Right lung (tissue), 5 donors: ENCODE data around the gene B4GALT6. TPM values are rescaled to one million over a fixed set of nuclear protein-coding genes. Genes with fewer than 3 reads are reported as not detected.

ENCODE experiments used
- DNase-seq, 2 donors: peaks; one replicate each; pipeline ENCODE4 v3.0.0-alpha.2; 2013
- polyA plus RNA-seq, 5 donors: library from polyadenylated mRNA; unstranded; fragments of 120-200 nt; gene quantifications; one replicate each; pipeline versions ENCODE4 v1.2.1 to v1.2.3, GENCODE V29; 2013; ENCODE audit warnings: inconsistent platforms in 1 of 5, low replicate concordance in 1 of 5; ENCODE audit not compliant: insufficient read length in 5 of 5, insufficient read depth in 1 of 5

The B4GALT6 gene
- polyA plus RNA-seq, 5 donors: 14.7 to 21.3 (median 15.7) TPM

GRCh38 chr18:31595121-31595771, 89.1 kb downstream of the B4GALT6 start:
- DNase-seq: no peak

- no peak for DNase-seq
Observed at GRCh38 chr18:31592506-31593157, 91.7 kb downstream of the B4GALT6 start.

GRCh38 chr18:31591628-31592027, 92.8 kb downstream of the B4GALT6 start, which contains the start of gene TTR:
Gene TTR, plus strand, starts transcription at chr18:31591877. Its CDS starts 26 bp downstream, at chr18:31591903.
- DNase-seq: no peak

GRCh38 chr18:31591113-31591512, 93.3 kb downstream of the B4GALT6 start:
- no peak for DNase-seq

GRCh38 chr18:31590570-31590969, 93.8 kb downstream of the B4GALT6 start:
- DNase-seq: no peak

GRCh38 chr18:31587529-31587928, 96.9 kb downstream of the B4GALT6 start:
- no peak for DNase-seq

- no peak for DNase-seq
Observed at GRCh38 chr18:31586616-31587015, 97.8 kb downstream of the B4GALT6 start.

GRCh38 chr18:31585991-31586390, 98.4 kb downstream of the B4GALT6 start:
- no peak for DNase-seq

GRCh38 chr18:31583185-31583854, 101.1 kb downstream of the B4GALT6 start:
- DNase-seq: no peak

GRCh38 chr18:31581498-31582197, 102.7 kb downstream of the B4GALT6 start:
- no peak for DNase-seq

- DNase-seq: no peak
Observed at GRCh38 chr18:31579375-31579774, 105.0 kb downstream of the B4GALT6 start.

GRCh38 chr18:31578126-31578525, 106.3 kb downstream of the B4GALT6 start:
- DNase-seq: no peak

- no peak for DNase-seq
Observed at GRCh38 chr18:31577195-31577594, 107.2 kb downstream of the B4GALT6 start.

GRCh38 chr18:31576670-31577069, 107.7 kb downstream of the B4GALT6 start:
- DNase-seq: no peak

GRCh38 chr18:31575515-31576257, 108.7 kb downstream of the B4GALT6 start:
- no peak for DNase-seq

- no peak for DNase-seq
Observed at GRCh38 chr18:31574359-31574758, 110.0 kb downstream of the B4GALT6 start.

Other genes starting within 250 kb of the B4GALT6 start
- not detected for gene DSG3, start 236.8 kb downstream of the B4GALT6 start, polyA plus RNA-seq
- 10 to 100 TPM; 29.9 to 46.0 (median 41.8) TPM for gene DSG2, start 186.4 kb downstream of the B4GALT6 start, polyA plus RNA-seq
- 10 to 100 TPM in 1 of 5 donors, 1 to 10 TPM in 1, under 1 TPM in 2, not detected in 1; 0.30 to 12.0 (median 1.5) TPM for gene TTR, start 92.7 kb downstream of the B4GALT6 start, polyA plus RNA-seq
- gene SLC25A52, start 76.3 kb upstream of the B4GALT6 start, polyA plus RNA-seq: under 1 TPM in 4 of 5 donors, not detected in 1; 0.19 to 0.35 (median 0.28) TPM